NB4 (cell line): ENCODE measurements around the gene LARP6.

ENCODE experiments used
- CTCF ChIP-seq: IDR thresholded peaks from one replicate; pipeline ENCODE4 v1.5.1; 2012; ENCODE audit warnings: low read depth, low read length
- MAX ChIP-seq: IDR thresholded peaks from 2 replicates; pipeline ENCODE4 v1.6.1; 2011; ENCODE audit warnings: low read depth, low read length
- POLR2A ChIP-seq: IDR thresholded peaks from 2 replicates; pipeline ENCODE4 v1.6.1; 2011; ENCODE audit warnings: mild to moderate bottlenecking; ENCODE audit not compliant: insufficient read length; ENCODE audit errors: extremely low read depth

- TF ChIP-seq POLR2A (no peak), CTCF (no peak), MAX (no peak)
These were observed 19.0 kb downstream of the LARP6 start for GRCh38 chr15:70834999-70835398.
